NT2/D1 (cell line): ENCODE data around the gene ACOX3.

Experiments
- SUZ12 ChIP-seq: IDR thresholded peaks from 2 replicates; pipeline ENCODE4 v1.6.1; 2011; ENCODE audit not compliant: insufficient read length, insufficient read depth; ENCODE audit errors: extremely low read depth
- YY1 ChIP-seq: IDR thresholded peaks from 2 replicates; pipeline ENCODE4 v1.6.1; 2011; ENCODE audit not compliant: insufficient read length, insufficient read depth

DNA sequence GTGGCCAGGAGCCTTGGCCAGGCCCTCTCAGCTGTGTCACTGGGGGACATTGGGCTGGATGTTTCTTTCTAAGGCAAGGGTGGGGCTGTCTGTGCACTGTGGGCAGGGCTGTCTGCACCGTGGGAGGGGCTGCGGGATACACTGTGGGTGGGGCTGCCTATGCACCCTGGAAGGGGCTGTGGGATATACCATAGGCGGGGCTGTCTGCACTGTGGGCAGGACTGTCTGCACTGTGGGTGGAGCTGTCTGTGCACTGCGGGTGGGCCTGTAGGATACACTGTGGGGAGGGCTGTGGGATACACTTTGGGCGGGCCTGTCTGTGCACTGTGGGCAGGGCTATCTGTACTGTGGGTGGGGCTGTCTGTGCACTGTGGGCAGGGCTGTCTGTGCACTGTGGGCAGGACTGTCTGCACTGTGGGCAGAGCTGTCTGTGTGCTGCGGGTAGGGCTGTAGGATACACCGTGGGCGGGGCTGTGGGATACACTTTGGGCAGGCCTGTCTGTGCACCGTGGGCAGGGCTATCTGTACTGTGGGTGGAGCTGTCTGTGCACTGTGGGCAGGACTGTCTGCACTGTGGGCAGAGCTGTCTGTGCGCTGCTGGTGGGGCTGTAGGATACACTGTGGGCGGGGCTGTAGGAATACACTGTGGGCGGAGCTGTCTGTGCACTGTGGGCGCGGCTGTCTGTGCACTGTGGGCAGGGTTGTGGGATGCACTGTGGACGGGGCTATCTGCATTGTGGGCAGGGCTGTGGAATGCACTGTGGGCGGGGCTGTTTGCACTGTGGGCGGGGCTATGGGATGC is 31.1 kb downstream of the ACOX3 start:
- TF ChIP-seq SUZ12, result no peak
- TF ChIP-seq YY1, result no peak
